HL-60 (cell line): ENCODE results near the gene EIF5A2.
"Not testable (repeated sequence)": the region's sequence is repeated elsewhere in the genome, so short reads cannot be mapped to it uniquely, and the experiment has no call there.

Experiments
- DNase-seq, 2 experiments: peaks; one replicate each; pipeline ENCODE4 v3.0.0-alpha.2; 2010 to 2020; ENCODE audit warnings: low read depth in 1 of 2, low spot score in 1 of 2
- H3K27ac ChIP-seq: fragments of 250-450 bp; sonication (Bioruptor Pico); replicated peaks from 2 replicates; pipeline ENCODE4 v1.5.1; 2020; ENCODE audit warnings: mild to moderate bottlenecking, moderate library complexity
- H3K27me3 ChIP-seq: fragments of 250-450 bp; sonication (Bioruptor Pico); 2 replicates; pipeline ENCODE4 v1.5.1; 2021; ENCODE audit warnings: mild to moderate bottlenecking, moderate library complexity; ENCODE audit not compliant: insufficient read depth, poor library complexity, severe bottlenecking
- H3K4me3 ChIP-seq: replicated peaks from 2 replicates; pipeline ENCODE4 v1.5.1; 2011; ENCODE audit warnings: mild to moderate bottlenecking, control low read depth, low read length; ENCODE audit not compliant: insufficient read depth
- GABPA ChIP-seq: IDR thresholded peaks from 2 replicates; pipeline ENCODE4 v1.6.1; 2012; ENCODE audit warnings: low read depth
- POLR2AphosphoS5 ChIP-seq: IDR thresholded peaks from 2 replicates; pipeline ENCODE4 v1.6.1; 2012; ENCODE audit warnings: low read depth
- SPI1 ChIP-seq: IDR thresholded peaks from 2 replicates; pipeline ENCODE4 v1.6.1; 2012; ENCODE audit warnings: low read depth, mild to moderate bottlenecking, borderline replicate concordance
- TF ChIP-seq, protein P1 (sequence below): IDR thresholded peaks from 2 replicates; pipeline ENCODE4 v1.6.1; 2012; ENCODE audit warnings: low read depth; ENCODE audit not compliant: insufficient replicate concordance
- TF ChIP-seq, protein P2 (sequence below): IDR thresholded peaks from one replicate; pipeline ENCODE4 v1.5.1; 2011; ENCODE audit warnings: low read length, control low read depth, inconsistent platforms; ENCODE audit not compliant: insufficient read depth

EIF5A2 gene

DNA sequence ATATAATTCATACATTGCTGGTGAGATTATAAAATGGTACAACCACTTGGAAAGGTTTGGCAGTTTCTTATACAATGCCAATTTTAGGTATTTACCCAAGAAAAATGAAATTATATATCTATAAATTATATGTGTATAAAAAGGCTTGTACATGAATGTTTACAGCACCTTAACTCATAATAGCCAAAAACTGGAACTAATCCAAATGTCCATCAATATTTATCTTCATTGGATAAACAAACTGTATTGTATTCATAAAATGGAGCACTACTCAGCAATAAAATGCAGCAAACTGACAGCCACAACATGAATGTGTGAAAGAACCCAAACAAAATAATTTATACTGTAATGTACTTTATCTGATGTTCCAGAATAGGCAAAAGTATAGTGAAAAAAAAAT, 33.6 kb upstream of the EIF5A2 start:
- no peak for DNase-seq
- TF ChIP-seq, protein P1, sequence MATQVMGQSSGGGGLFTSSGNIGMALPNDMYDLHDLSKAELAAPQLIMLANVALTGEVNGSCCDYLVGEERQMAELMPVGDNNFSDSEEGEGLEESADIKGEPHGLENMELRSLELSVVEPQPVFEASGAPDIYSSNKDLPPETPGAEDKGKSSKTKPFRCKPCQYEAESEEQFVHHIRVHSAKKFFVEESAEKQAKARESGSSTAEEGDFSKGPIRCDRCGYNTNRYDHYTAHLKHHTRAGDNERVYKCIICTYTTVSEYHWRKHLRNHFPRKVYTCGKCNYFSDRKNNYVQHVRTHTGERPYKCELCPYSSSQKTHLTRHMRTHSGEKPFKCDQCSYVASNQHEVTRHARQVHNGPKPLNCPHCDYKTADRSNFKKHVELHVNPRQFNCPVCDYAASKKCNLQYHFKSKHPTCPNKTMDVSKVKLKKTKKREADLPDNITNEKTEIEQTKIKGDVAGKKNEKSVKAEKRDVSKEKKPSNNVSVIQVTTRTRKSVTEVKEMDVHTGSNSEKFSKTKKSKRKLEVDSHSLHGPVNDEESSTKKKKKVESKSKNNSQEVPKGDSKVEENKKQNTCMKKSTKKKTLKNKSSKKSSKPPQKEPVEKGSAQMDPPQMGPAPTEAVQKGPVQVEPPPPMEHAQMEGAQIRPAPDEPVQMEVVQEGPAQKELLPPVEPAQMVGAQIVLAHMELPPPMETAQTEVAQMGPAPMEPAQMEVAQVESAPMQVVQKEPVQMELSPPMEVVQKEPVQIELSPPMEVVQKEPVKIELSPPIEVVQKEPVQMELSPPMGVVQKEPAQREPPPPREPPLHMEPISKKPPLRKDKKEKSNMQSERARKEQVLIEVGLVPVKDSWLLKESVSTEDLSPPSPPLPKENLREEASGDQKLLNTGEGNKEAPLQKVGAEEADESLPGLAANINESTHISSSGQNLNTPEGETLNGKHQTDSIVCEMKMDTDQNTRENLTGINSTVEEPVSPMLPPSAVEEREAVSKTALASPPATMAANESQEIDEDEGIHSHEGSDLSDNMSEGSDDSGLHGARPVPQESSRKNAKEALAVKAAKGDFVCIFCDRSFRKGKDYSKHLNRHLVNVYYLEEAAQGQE = no peak
- TF ChIP-seq GABPA (no peak), POLR2AphosphoS5 (no peak)
- no peak overlapping the region for H3K27ac ChIP-seq
- no peak overlapping the region for H3K4me3 ChIP-seq
- no peaks in the 10 kb centered on the region for H3K27me3 ChIP-seq

DNA sequence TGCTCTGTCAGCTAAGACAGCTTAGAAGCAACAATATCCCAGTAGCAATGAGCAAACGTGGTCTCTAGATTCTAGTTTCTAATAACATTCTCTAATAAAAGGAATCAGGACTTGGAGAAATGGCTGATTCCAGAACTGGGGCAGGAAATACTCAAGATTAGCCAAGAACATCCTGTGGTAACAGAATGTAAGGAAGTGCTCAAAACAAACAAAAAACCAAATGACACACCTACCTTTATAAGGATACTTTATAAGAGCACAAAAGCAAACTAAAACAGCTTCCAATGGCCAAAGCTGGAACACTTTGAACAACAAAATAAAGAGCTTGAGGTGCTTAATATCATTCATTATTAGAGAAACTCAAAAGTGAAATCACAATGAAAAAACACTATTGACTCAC, 33.1 kb upstream of the EIF5A2 start:
- TF ChIP-seq, protein P2, sequence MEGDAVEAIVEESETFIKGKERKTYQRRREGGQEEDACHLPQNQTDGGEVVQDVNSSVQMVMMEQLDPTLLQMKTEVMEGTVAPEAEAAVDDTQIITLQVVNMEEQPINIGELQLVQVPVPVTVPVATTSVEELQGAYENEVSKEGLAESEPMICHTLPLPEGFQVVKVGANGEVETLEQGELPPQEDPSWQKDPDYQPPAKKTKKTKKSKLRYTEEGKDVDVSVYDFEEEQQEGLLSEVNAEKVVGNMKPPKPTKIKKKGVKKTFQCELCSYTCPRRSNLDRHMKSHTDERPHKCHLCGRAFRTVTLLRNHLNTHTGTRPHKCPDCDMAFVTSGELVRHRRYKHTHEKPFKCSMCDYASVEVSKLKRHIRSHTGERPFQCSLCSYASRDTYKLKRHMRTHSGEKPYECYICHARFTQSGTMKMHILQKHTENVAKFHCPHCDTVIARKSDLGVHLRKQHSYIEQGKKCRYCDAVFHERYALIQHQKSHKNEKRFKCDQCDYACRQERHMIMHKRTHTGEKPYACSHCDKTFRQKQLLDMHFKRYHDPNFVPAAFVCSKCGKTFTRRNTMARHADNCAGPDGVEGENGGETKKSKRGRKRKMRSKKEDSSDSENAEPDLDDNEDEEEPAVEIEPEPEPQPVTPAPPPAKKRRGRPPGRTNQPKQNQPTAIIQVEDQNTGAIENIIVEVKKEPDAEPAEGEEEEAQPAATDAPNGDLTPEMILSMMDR = no peak
- TF ChIP-seq, protein P1 = no peak
- TF ChIP-seq GABPA (no peak), POLR2AphosphoS5 (no peak), SPI1 (no peak)
- Histone ChIP-seq H3K27me3 (no peaks in the 10 kb centered on the region), H3K4me3 (no peak overlapping the region), H3K27ac (no peak overlapping the region)
- DNase-seq = no peak

DNA sequence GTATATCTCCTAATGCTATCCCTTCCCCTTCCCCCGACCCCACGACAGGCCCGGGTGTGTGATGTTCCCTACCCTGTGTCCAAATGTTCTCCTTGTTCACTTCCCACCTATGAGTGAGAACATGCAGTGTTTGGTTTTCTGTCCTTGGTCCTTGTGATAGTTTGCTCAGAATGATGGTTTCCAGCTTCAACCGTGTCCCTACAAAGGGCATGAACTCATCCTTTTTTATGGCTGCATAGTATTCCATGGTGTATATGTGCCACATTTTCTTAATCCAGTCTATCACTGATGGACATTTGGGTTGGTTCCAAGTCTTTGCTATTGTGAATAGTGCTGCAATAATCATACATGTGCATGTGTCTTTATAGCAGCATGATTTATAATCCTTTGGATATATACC, 24.6 kb upstream of the EIF5A2 start:
- not testable (repeated sequence) for H3K27me3 ChIP-seq, H3K4me3 ChIP-seq, H3K27ac ChIP-seq, DNase-seq

DNA sequence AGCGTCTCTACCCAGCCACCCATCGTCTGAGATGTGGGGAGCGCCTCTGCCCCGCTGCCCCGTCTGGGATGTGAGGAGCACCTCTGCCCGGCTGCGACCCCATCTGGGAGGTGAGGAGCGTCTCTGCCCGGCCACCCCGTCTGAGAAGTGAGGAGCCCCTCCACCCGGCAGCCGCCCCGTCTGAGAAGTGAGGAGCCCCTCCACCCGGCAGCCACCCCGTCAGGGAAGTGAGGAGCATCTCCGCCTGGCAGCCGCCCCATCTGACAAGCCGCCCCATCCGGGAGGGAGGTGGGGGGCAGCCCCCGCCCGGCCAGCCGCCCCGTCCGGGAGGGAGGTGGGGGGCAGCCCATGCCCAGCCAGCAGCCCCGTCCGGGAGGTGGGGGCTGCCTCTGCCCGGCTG, 15.1 kb upstream of the EIF5A2 start:
- not testable (repeated sequence) for DNase-seq, H3K27ac ChIP-seq, H3K27me3 ChIP-seq, H3K4me3 ChIP-seq

DNA sequence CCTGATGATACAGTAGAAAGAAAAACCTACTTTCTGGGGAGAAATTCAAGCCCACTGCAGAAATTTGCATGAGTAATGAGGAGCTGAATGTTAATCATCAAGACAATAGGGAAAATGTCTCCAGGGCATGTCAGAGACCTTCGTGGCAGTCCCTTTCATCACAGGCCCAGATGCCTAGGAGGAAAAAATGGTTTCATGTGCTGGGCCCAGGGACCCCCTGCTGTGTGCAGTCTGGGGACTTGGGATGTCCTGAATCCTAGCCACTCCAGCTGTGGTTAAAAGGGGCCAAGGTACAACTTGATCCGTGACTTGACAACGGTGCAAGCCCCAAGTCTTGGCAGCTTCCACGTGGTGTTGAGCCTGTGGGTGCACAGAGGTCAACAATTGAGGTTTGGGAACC, 10.3 kb upstream of the EIF5A2 start:
- no peak for TF ChIP-seq GABPA
- TF ChIP-seq, protein P2 = no peak
- no peak for TF ChIP-seq SPI1
- TF ChIP-seq POLR2AphosphoS5 = no peak
- TF ChIP-seq, protein P1 = no peak

More for the DNA sequence above, 10.3 kb upstream of the EIF5A2 start:
- Histone ChIP-seq H3K27ac (no peak overlapping the region), H3K27me3 (no peaks in the 10 kb centered on the region), H3K4me3 (no peak overlapping the region)
- DNase-seq = no peak
